Measurements from ENCODE around the gene TALDO1. TPM values are rescaled to one million over a fixed set of nuclear protein-coding genes. Genes with fewer than 3 reads are reported as not detected.

The TALDO1 gene
- total and polyA plus RNA-seq, 10 of the 15 experiments (the other 5 are each of a cell fraction or from before 2014, with no cell fraction given) = 121 to 302 (median 182) TPM

DNA sequence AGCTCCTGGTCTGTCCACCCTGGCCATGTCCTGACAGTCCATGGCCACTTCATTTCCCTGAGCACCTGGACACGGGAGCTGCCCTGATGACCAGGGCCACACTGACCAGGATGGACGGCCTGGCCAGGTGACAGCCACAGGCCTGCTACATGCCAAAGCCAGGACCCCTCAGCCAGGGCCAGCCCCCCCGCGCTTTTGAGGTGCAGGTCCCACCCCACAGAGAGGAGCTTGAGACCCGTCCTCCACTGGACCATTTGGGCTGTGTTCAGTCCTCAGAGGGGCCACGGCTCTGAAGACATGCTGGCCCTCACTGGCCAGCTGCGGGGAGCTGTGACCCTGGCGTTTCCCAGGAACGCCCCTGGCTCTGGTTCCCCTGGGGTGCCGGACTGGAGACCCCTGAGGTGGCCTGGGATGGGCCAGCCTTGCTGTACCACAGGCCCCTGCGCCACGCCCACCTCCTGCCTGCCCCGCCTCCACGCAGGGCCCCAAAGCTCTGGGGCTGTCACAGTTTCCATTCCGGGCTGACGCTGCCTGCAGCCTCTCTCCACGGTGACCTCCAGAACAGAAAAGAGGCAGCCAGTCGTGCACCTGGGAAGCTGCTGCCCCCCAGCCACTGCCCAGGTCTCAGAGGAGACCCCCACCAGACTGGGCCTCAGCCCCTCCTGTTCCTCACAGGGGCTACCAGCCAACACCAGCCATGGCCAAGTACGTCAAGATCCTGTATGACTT, 23.1 kb upstream of the TALDO1 start:
- ChIA-PET RAD21 (ENCODE audit: unreplicated experiment) (interaction anchor here (0.9 to 3.8 kb wide), 4 partner anchors 28 to 169 kb away, joined by 3 to 34 read pairs (median 10); partner anchors contain the start of genes DEAF1 and TMEM80), CTCF (interaction anchor here (0.7 to 8.6 kb wide), 14 partner anchors 17 to 177 kb away, joined by 3 to 127 read pairs (median 3); partner anchors contain the start of genes DEAF1, LMNTD2, PHRF1 and RASSF7), SMC1A (ENCODE audit: uncharacterized antibody, unreplicated experiment) (interaction anchor here (0.8 to 1.9 kb wide), 4 partner anchors 28 to 123 kb away, joined by 3 to 11 read pairs (median 3); partner anchors contain the start of gene TMEM80), POLR2A (interaction anchor here (0.6 to 8.2 kb wide), 4 partner anchors 10 to 156 kb away, joined by 3 to 72 read pairs (median 4); partner anchors contain the start of genes DEAF1 and TMEM80)
- Histone ChIP-seq H3K4me3 (no peak overlapping the region), H3K4me1 (ENCODE audit: control insufficient read depth, insufficient read depth, low read length) (peaks cover 18% of the 10 kb centered on the region), H3K27ac (ENCODE audit: control insufficient read depth, insufficient read depth) (no peak overlapping the region), H3K27me3 (replicated peaks in 1 of 2; ENCODE audit: control insufficient read depth in 2 of 2, insufficient read depth in 2 of 2, low read length in 1 of 2) (0 out of 4 replicates have a peak, but pooled peaks cover 0 to 3% of the 10 kb centered on the region in 2 experiments), H3K9ac (ENCODE audit: control insufficient read depth, insufficient read depth, low read length) (no peak overlapping the region), H3K9me3 (replicated peaks; ENCODE audit: control insufficient read depth, insufficient read depth, low read length) (no peaks in the 10 kb centered on the region), H3K36me3 (ENCODE audit: control insufficient read depth in 2 of 2, insufficient read depth in 2 of 2, low read length in 1 of 2) (no peaks in the 10 kb centered on the region), H2AFZ (ENCODE audit: control insufficient read depth, low read depth, low read length) (no peak overlapping the region), H3K79me2 (ENCODE audit: control insufficient read depth, insufficient read depth, low read length) (no peaks in the 10 kb centered on the region), H4K20me1 (ENCODE audit: control insufficient read depth, insufficient read depth) (no peaks in the 10 kb centered on the region; the same call in 1 of the 2 replicates), H3K4me2 (ENCODE audit: control insufficient read depth, insufficient read depth) (no peak overlapping the region)
- no peak for DNase-seq (ENCODE audit: low read depth, low spot score)
- intact Hi-C loops (cut with micrococcal nuclease; ENCODE audit: unreplicated experiment) = loop anchor here (5.0 kb wide), 1 partner anchor 107 kb away; the partner anchor contains the start of gene IRF7
- no TSS peak for BruUV-seq (replicated peaks)
- WGBS (ENCODE audit: insufficient coverage, insufficient replicate concordance, low lambda C conversion rate, missing lambda C conversion rate) = 45% methylated on average over 19 of the region's 19 CpGs
- ATAC-seq = no peak
- no peak for FAIRE-seq
- in situ Hi-C loops (cut with MboI) = loop anchor here (10.0 kb wide), 1 partner anchor 59 kb away; no protein-coding TSS in a partner anchor
- no peak for TF ChIP-seq GATAD2B (conservative IDR thresholded peaks at IDR 0.05; ENCODE audit: low read depth)
- TF ChIP-seq NFYA (IDR thresholded peaks at IDR 0.05; ENCODE audit: borderline replicate concordance, low read depth, low read length) = no peak
- no peak for TF ChIP-seq FOXK2 (IDR thresholded peaks at IDR 0.05)
- TF ChIP-seq ZNF274 (IDR thresholded peaks at IDR 0.05; ENCODE audit: insufficient read depth, insufficient read length) = no peak
- TF ChIP-seq TCF12 (IDR thresholded peaks at IDR 0.05; ENCODE audit: low read depth, low read length) = no peak
- TF ChIP-seq PAX5 (IDR thresholded peaks at IDR 0.05; ENCODE audit: borderline replicate concordance, low read depth, low read length) = no peak
- no peak for TF ChIP-seq CEBPB (IDR thresholded peaks at IDR 0.05; ENCODE audit: borderline replicate concordance in 1 of 2, low read depth in 2 of 2, low read length in 2 of 2)
- TF ChIP-seq RELB (IDR thresholded peaks at IDR 0.05; ENCODE audit: low read depth) = no peak
- no peak for TF ChIP-seq MYC (IDR thresholded peaks at IDR 0.05; ENCODE audit: insufficient read depth, insufficient read length, insufficient replicate concordance, low read length, severe bottlenecking)
- no peak for TF ChIP-seq CBFB (IDR thresholded peaks at IDR 0.05; ENCODE audit: low read depth)
- no peak for TF ChIP-seq ZNF622 (IDR thresholded peaks at IDR 0.05)
- TF ChIP-seq CHD2 (IDR thresholded peaks at IDR 0.05; ENCODE audit: borderline replicate concordance, low read depth, low read length) = no peak
- TF ChIP-seq SMAD1 (IDR thresholded peaks at IDR 0.05; ENCODE audit: low read depth, partially characterized antibody) = no peak
- no peak for TF ChIP-seq KAT2A (conservative IDR thresholded peaks at IDR 0.05; ENCODE audit: control insufficient read depth, low read depth, low read length)
- TF ChIP-seq, protein P1, sequence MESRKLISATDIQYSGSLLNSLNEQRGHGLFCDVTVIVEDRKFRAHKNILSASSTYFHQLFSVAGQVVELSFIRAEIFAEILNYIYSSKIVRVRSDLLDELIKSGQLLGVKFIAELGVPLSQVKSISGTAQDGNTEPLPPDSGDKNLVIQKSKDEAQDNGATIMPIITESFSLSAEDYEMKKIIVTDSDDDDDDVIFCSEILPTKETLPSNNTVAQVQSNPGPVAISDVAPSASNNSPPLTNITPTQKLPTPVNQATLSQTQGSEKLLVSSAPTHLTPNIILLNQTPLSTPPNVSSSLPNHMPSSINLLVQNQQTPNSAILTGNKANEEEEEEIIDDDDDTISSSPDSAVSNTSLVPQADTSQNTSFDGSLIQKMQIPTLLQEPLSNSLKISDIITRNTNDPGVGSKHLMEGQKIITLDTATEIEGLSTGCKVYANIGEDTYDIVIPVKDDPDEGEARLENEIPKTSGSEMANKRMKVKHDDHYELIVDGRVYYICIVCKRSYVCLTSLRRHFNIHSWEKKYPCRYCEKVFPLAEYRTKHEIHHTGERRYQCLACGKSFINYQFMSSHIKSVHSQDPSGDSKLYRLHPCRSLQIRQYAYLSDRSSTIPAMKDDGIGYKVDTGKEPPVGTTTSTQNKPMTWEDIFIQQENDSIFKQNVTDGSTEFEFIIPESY (IDR thresholded peaks at IDR 0.05) = no peak
- TF ChIP-seq ZZZ3 (IDR thresholded peaks at IDR 0.05; ENCODE audit: control insufficient read depth, insufficient read length, low read depth) = no peak
- TF ChIP-seq ATF7 (IDR thresholded peaks at IDR 0.05; ENCODE audit: low read depth) = no peak

Measured in GM12878 (cell line).